ENCODE data around the gene SPAM1.

DNA sequence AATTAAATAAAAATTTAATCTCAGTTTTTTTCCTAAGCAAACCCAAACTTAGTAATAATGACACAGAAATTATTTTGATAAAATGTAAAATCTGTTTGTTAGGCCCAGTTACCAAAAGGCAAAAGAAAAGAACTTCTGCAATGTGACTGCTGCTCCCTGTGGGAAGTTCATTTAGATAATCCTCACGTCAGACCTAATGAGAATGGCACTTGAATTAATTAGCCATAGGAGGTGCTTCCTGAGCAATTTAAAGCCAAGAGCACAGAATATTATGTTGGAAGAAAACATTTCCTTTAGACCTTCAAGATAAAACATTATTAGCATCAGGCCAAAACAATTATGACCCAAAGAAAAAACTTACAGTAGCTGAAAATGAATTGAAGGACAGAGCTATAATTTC lies 19.4 kb downstream of the SPAM1 start:
- TF ChIP-seq, protein P1, sequence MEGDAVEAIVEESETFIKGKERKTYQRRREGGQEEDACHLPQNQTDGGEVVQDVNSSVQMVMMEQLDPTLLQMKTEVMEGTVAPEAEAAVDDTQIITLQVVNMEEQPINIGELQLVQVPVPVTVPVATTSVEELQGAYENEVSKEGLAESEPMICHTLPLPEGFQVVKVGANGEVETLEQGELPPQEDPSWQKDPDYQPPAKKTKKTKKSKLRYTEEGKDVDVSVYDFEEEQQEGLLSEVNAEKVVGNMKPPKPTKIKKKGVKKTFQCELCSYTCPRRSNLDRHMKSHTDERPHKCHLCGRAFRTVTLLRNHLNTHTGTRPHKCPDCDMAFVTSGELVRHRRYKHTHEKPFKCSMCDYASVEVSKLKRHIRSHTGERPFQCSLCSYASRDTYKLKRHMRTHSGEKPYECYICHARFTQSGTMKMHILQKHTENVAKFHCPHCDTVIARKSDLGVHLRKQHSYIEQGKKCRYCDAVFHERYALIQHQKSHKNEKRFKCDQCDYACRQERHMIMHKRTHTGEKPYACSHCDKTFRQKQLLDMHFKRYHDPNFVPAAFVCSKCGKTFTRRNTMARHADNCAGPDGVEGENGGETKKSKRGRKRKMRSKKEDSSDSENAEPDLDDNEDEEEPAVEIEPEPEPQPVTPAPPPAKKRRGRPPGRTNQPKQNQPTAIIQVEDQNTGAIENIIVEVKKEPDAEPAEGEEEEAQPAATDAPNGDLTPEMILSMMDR (IDR thresholded peaks at IDR 0.05) = no peak
- no peak for TF ChIP-seq POLR2A (IDR thresholded peaks at IDR 0.05)

Data from thyroid gland (tissue), 4 donors.